Right ventricle myocardium superior (tissue), 1 donor: ENCODE results near the gene OCA2. TPM values are rescaled to one million over a fixed set of nuclear protein-coding genes. Genes with fewer than 3 reads are reported as not detected.
A peak's percentile ranks its signal among the peaks of the same experiment; 100 is the strongest.

Experiments used
- ATAC-seq: fragments of 200-7000 bp; cut with Tn5 transposase; one replicate; pipeline ENCODE4 v1.9.1; 2020; ENCODE audit warnings: mild to moderate bottlenecking; ENCODE audit not compliant: poor library complexity
- DNase-seq: peaks from one replicate; pipeline ENCODE4 v3.0.0-alpha.2; 2020
- intact Hi-C: fragments of 100-400 bp; cut with DNase I; formaldehyde crosslinking; loops from one replicate; pipeline ENCODE4 v1.11.2; 2022
- total RNA-seq: library from RNA; stranded (reverse); fragmentation: NEBNext Ultra II Directional; extraction: Animal tissue kit (Norgen Biotek cat#: 25700); gene quantifications from one replicate; pipeline ENCODE4 v1.2.1, GENCODE V29; 2021
- donor health status: DM: no; HTN: yes; CAD: no; lungs with severe emphysema.

OCA2 gene
- total RNA-seq, 1 donor from 2014 or later: 0.16 TPM

GRCh38 chr15:28107111-28107903 is 8.2 kb upstream of the OCA2 start:
- ATAC-seq (peak; percentile 61), DNase-seq (no peak)
- intact Hi-C loops: no loop called here

GRCh38 chr15:28106294-28107110 is 7.4 kb upstream of the OCA2 start:
- intact Hi-C loops: no loop called here
- DNase-seq (no peak), ATAC-seq (peak; percentile 51)

GRCh38 chr15:28105793-28106192 is 6.7 kb upstream of the OCA2 start:
- intact Hi-C loops: no loop called here
- ATAC-seq (no peak), DNase-seq (no peak)

GRCh38 chr15:28105224-28105791 is 6.2 kb upstream of the OCA2 start:
- ATAC-seq: no peak
- intact Hi-C loops: no loop called here

GRCh38 chr15:28104326-28104725 is 5.2 kb upstream of the OCA2 start:
- DNase-seq: no peak
- intact Hi-C loops: no loop called here
- no peak for ATAC-seq

More at GRCh38 chr15:28105224-28105791, 6.2 kb upstream of the OCA2 start:
- DNase-seq: no peak

GRCh38 chr15:28103831-28104230 is 4.7 kb upstream of the OCA2 start:
- ATAC-seq: no peak
- intact Hi-C loops: no loop called here
- no peak for DNase-seq

- intact Hi-C loops: no loop called here
- no peak for DNase-seq
- ATAC-seq: no peak
Observed at GRCh38 chr15:28101983-28102441, 2.9 kb upstream of the OCA2 start.

GRCh38 chr15:28101201-28101600 is 2.1 kb upstream of the OCA2 start:
- no peak for ATAC-seq
- intact Hi-C loops: no loop called here
- no peak for DNase-seq

GRCh38 chr15:28100516-28101195 is 1.5 kb upstream of the OCA2 start:
- no peak for DNase-seq
- no peak for ATAC-seq
- intact Hi-C loops: no loop called here

- intact Hi-C loops: no loop called here
- ATAC-seq: peak; percentile 2
- no peak for DNase-seq
Observed at GRCh38 chr15:28099555-28100140, 533 bp upstream of the OCA2 start.

GRCh38 chr15:28098360-28098765 is 752 bp downstream of the OCA2 start:
- intact Hi-C loops: no loop called here
- ATAC-seq (no peak), DNase-seq (no peak)

GRCh38 chr15:28097656-28098359 is 1.3 kb downstream of the OCA2 start:
- ATAC-seq (no peak), DNase-seq (no peak)
- intact Hi-C loops: no loop called here

GRCh38 chr15:28096670-28097431 is 2.3 kb downstream of the OCA2 start:
- intact Hi-C loops: no loop called here
- ATAC-seq (no peak), DNase-seq (no peak)

- intact Hi-C loops: no loop called here
- no peak for DNase-seq
- no peak for ATAC-seq
Observed at GRCh38 chr15:28096411-28096669, 2.8 kb downstream of the OCA2 start.

- DNase-seq (peak; percentile 66), ATAC-seq (peak; percentile 63)
- intact Hi-C loops: no loop called here
Observed at GRCh38 chr15:28094732-28095521, 4.2 kb downstream of the OCA2 start.

- ATAC-seq (no peak), DNase-seq (no peak)
- intact Hi-C loops: no loop called here
Observed at GRCh38 chr15:28093752-28094535, 5.2 kb downstream of the OCA2 start.
